Measurements from ENCODE around the gene ZNF81.

DNA sequence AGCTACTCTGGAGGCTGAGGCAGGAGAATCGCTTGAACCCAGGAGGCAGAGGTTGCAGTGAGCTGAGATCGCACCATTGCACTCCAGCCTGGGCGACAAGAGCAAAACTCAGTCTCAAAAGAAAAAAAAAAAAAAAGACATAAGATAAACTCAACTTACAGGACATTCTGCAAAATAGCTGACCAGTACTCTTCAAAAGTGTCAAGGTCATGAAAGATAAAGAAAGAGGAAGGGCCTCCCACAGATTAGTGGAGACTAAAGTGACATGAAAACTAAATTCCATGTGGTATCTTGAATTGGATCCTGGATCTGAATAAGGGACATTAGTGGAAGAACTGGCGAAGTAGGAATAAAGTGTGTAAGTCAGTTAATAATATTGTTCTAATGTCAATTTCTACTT is 103.7 kb downstream of the ZNF81 start:
- TF ChIP-seq, protein P1, sequence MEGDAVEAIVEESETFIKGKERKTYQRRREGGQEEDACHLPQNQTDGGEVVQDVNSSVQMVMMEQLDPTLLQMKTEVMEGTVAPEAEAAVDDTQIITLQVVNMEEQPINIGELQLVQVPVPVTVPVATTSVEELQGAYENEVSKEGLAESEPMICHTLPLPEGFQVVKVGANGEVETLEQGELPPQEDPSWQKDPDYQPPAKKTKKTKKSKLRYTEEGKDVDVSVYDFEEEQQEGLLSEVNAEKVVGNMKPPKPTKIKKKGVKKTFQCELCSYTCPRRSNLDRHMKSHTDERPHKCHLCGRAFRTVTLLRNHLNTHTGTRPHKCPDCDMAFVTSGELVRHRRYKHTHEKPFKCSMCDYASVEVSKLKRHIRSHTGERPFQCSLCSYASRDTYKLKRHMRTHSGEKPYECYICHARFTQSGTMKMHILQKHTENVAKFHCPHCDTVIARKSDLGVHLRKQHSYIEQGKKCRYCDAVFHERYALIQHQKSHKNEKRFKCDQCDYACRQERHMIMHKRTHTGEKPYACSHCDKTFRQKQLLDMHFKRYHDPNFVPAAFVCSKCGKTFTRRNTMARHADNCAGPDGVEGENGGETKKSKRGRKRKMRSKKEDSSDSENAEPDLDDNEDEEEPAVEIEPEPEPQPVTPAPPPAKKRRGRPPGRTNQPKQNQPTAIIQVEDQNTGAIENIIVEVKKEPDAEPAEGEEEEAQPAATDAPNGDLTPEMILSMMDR (conservative IDR thresholded peaks at IDR 0.05; ENCODE audit: low read depth, low read length): no peak
- TF ChIP-seq POLR2A (IDR thresholded peaks at IDR 0.05; ENCODE audit: low read depth, low read length) (no peak), RFX5 (IDR thresholded peaks at IDR 0.05; ENCODE audit: low read depth, low read length) (no peak), SMC3 (IDR thresholded peaks at IDR 0.05; ENCODE audit: low read depth, low read length) (no peak), RCOR1 (IDR thresholded peaks at IDR 0.05; ENCODE audit: insufficient replicate concordance, low read length) (no peak), MXI1 (IDR thresholded peaks at IDR 0.05; ENCODE audit: borderline replicate concordance, low read depth, low read length) (no peak), RAD21 (IDR thresholded peaks at IDR 0.05; ENCODE audit: low read length) (no peak), MAFK (IDR thresholded peaks at IDR 0.05; ENCODE audit: low read depth, low read length) (no peak), BHLHE40 (IDR thresholded peaks at IDR 0.05; ENCODE audit: low read depth, low read length) (no peak), MAZ (IDR thresholded peaks at IDR 0.05; ENCODE audit: borderline replicate concordance, low read depth, low read length) (no peak), CHD1 (IDR thresholded peaks at IDR 0.05; ENCODE audit: low read depth, low read length) (no peak), CEBPB (IDR thresholded peaks at IDR 0.05; ENCODE audit: low read depth, low read length) (no peak)
- TF ChIP-seq, protein P2, sequence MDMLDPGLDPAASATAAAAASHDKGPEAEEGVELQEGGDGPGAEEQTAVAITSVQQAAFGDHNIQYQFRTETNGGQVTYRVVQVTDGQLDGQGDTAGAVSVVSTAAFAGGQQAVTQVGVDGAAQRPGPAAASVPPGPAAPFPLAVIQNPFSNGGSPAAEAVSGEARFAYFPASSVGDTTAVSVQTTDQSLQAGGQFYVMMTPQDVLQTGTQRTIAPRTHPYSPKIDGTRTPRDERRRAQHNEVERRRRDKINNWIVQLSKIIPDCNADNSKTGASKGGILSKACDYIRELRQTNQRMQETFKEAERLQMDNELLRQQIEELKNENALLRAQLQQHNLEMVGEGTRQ (IDR thresholded peaks at IDR 0.05; ENCODE audit: low read depth, low read length): no peak
